A549 (cell line): ENCODE measurements around the gene PTPRN2. TPM values are rescaled to one million over a fixed set of nuclear protein-coding genes. Genes with fewer than 3 reads are reported as not detected.

Experiments used
- ATAC-seq, 2 experiments: fragments of 200-7000 bp in 1 of 2; fragments of >200 bp in 1 of 2; cut with Nextera tagmentation in 1 of 2; cut with Tn5 transposase in 1 of 2; 3 replicates each; pipeline versions ENCODE4 v1.8.0 to v1.9.1; 2018 to 2020; ENCODE audit warnings: mild to moderate bottlenecking in 1 of 2, moderate library complexity in 1 of 2
- CTCF ChIA-PET: fragments of 300-600 bp; sonication (Branson Sonifier 250); formaldehyde crosslinking; extraction: SDS; loops from one replicate; lab custom pipeline; 2021; ENCODE audit warnings: antibody characterized with exemption, inconsistent platforms; lab: Yijun Ruan, JAX
- POLR2A ChIA-PET: fragments of 350-600 bp; formaldehyde crosslinking; extraction: SDS; loops from one replicate; lab custom pipeline; 2021; ENCODE audit warnings: antibody characterized with exemption, inconsistent platforms; lab: Yijun Ruan, JAX
- DNase-seq, 2 experiments: peaks; one replicate each; pipeline versions ENCODE4 v3.0.0 to v3.0.0-alpha.2; 2011 to 2016; ENCODE audit warnings: low read depth in 1 of 2, low spot score in 1 of 2
- FAIRE-seq: peaks from 2 replicates; lab custom pipeline; 2011; peaks lifted over from hg19 to GRCh38; lab: Jason Lieb, UNC
- H3K27ac ChIP-seq, 2 experiments: fragments of >200 bp; sonication (Bioruptor Twin); formaldehyde crosslinking; 3 replicates each; pipeline ENCODE4 v1.5.1; 2016 to 2017
- H3K4me1 ChIP-seq: fragments of >200 bp; sonication (Bioruptor Twin); formaldehyde crosslinking; 3 replicates; pipeline ENCODE4 v1.6.1; 2016
- H3K4me2 ChIP-seq: fragments of >200 bp; sonication (Bioruptor Twin); formaldehyde crosslinking; 3 replicates; pipeline ENCODE4 v1.6.1; 2016
- H3K4me3 ChIP-seq: fragments of >200 bp; sonication (Bioruptor Twin); formaldehyde crosslinking; 3 replicates; pipeline ENCODE4 v1.5.1; 2016
- H3K9me3 ChIP-seq: fragments of >200 bp; sonication (Bioruptor Twin); formaldehyde crosslinking; 3 replicates; pipeline ENCODE4 v1.6.1; 2016
- BHLHE40 ChIP-seq: IDR thresholded peaks from 2 replicates; pipeline ENCODE4 v1.6.1; 2012; ENCODE audit warnings: low read depth, low read length, inconsistent platforms
- CBX8 ChIP-seq: fragments of 200-600 bp; sonication (generic); IDR thresholded peaks from 2 replicates; pipeline ENCODE4 v1.6.1; 2016
- CHD2 ChIP-seq: fragments of 150-350 bp; IDR thresholded peaks from 2 replicates; pipeline ENCODE4 v1.6.1; 2014; ENCODE audit warnings: low read length; ENCODE audit not compliant: partially characterized antibody
- E2F6 ChIP-seq: IDR thresholded peaks from 2 replicates; pipeline ENCODE4 v1.6.1; 2012; ENCODE audit warnings: low read depth, borderline replicate concordance
- EHMT2 ChIP-seq: fragments of 200-600 bp; sonication (generic); IDR thresholded peaks from 2 replicates; pipeline ENCODE4 v1.6.1; 2016; ENCODE audit warnings: antibody characterized with exemption, low read depth, mild to moderate bottlenecking, moderate library complexity
- ELK1 ChIP-seq: fragments of 150-350 bp; IDR thresholded peaks from 2 replicates; pipeline ENCODE4 v1.6.1; 2014; ENCODE audit warnings: low read depth, mild to moderate bottlenecking, low read length
- ESRRA ChIP-seq: fragments of 150-350 bp; IDR thresholded peaks from 2 replicates; pipeline ENCODE4 v1.6.1; 2014; ENCODE audit warnings: mild to moderate bottlenecking, low read length, borderline replicate concordance
- FOSB ChIP-seq: fragments of 250-450 bp; sonication (Bioruptor Pico); IDR thresholded peaks from 2 replicates; pipeline ENCODE4 v1.5.0; 2020; ENCODE audit warnings: mild to moderate bottlenecking, moderate library complexity
- FOSL2 ChIP-seq, 2 experiments: fragments of 450-650 bp in 1 of 2; fragments of >200 bp in 1 of 2; sonication (Bioruptor Twin) in 1 of 2; formaldehyde crosslinking; IDR thresholded peaks; 2 replicates each; pipeline versions ENCODE4 v1.5.0 to v1.6.1; 2016 to 2020; ENCODE audit warnings: mild to moderate bottlenecking in 1 of 2, moderate library complexity in 1 of 2
- HDAC2 ChIP-seq: fragments of 200-600 bp; sonication (generic); IDR thresholded peaks from 2 replicates; pipeline ENCODE4 v1.6.1; 2016
- HES2 ChIP-seq: fragments of >200 bp; sonication (Bioruptor Twin); formaldehyde crosslinking; IDR thresholded peaks from 2 replicates; pipeline ENCODE4 v1.6.1; 2016
- HEYL ChIP-seq: fragments of 250-450 bp; sonication (Bioruptor Pico); IDR thresholded peaks from 2 replicates; pipeline ENCODE4 v1.8.0; 2021; ENCODE audit warnings: mild to moderate bottlenecking, moderate library complexity
- HMGXB4 ChIP-seq: fragments of 250-450 bp; sonication (Bioruptor Pico); IDR thresholded peaks from 2 replicates; pipeline ENCODE4 v1.5.0; 2021; ENCODE audit warnings: mild to moderate bottlenecking, moderate library complexity, borderline replicate concordance
- HOXA7 ChIP-seq: fragments of 250-450 bp; sonication (Bioruptor Pico); IDR thresholded peaks from 2 replicates; pipeline ENCODE4 v1.5.0; 2020; ENCODE audit warnings: mild to moderate bottlenecking, moderate library complexity
- HOXB5 ChIP-seq: fragments of 250-450 bp; sonication (Bioruptor Pico); IDR thresholded peaks from 2 replicates; pipeline ENCODE4 v1.5.0; 2020; ENCODE audit warnings: mild to moderate bottlenecking, moderate library complexity
- KDM5A ChIP-seq: fragments of 200-600 bp; sonication (generic); IDR thresholded peaks from 2 replicates; pipeline ENCODE4 v1.6.1; 2016; ENCODE audit warnings: antibody characterized with exemption, mild to moderate bottlenecking
- MAFK ChIP-seq: fragments of 450-650 bp; IDR thresholded peaks from 2 replicates; pipeline ENCODE4 v1.6.1; 2014; ENCODE audit not compliant: partially characterized antibody
- NFE2L2 ChIP-seq: fragments of 150-350 bp; conservative IDR thresholded peaks from 2 replicates; pipeline ENCODE4 v1.6.1; 2014; ENCODE audit warnings: low read length
- NR3C1 ChIP-seq: fragments of >200 bp; sonication (Bioruptor Twin); formaldehyde crosslinking; IDR thresholded peaks from 3 replicates; pipeline ENCODE4 v1.6.1; 2017
- PBX3 ChIP-seq: IDR thresholded peaks from 2 replicates; pipeline ENCODE4 v1.6.1; 2012
- POLR2AphosphoS2 ChIP-seq: conservative IDR thresholded peaks from 2 replicates; pipeline ENCODE4 v1.6.1; 2012; ENCODE audit warnings: low read length, improper control_type of control experiment, inconsistent platforms
- RCOR1 ChIP-seq: fragments of 150-350 bp; IDR thresholded peaks from 2 replicates; pipeline ENCODE4 v1.6.1; 2014; ENCODE audit warnings: antibody characterized with exemption, low read length, low read depth
- RFX5 ChIP-seq: fragments of 450-650 bp; IDR thresholded peaks from 2 replicates; pipeline ENCODE4 v1.7.1; 2014; ENCODE audit warnings: antibody characterized with exemption, mild to moderate bottlenecking, moderate library complexity
- SMC3 ChIP-seq: fragments of >200 bp; sonication (Bioruptor Twin); formaldehyde crosslinking; IDR thresholded peaks from 3 replicates; pipeline ENCODE4 v1.6.1; 2018; ENCODE audit warnings: inconsistent platforms
- SREBF2 ChIP-seq: fragments of 450-650 bp; IDR thresholded peaks from 2 replicates; pipeline ENCODE4 v1.6.1; 2014; ENCODE audit warnings: mild to moderate bottlenecking, moderate library complexity
- TFCP2L1 ChIP-seq: fragments of 250-450 bp; sonication (Bioruptor Pico); IDR thresholded peaks from 2 replicates; pipeline ENCODE4 v1.5.0; 2021; ENCODE audit warnings: mild to moderate bottlenecking
- TP53 ChIP-seq: fragments of 250-450 bp; sonication (Bioruptor Pico); IDR thresholded peaks from 2 replicates; pipeline ENCODE4 v1.5.0; 2021; ENCODE audit warnings: mild to moderate bottlenecking, moderate library complexity
- ZFP36 ChIP-seq: fragments of 450-650 bp; IDR thresholded peaks from 2 replicates; pipeline ENCODE4 v1.6.1; 2014; ENCODE audit warnings: borderline replicate concordance; ENCODE audit not compliant: partially characterized antibody
- ZNF302 ChIP-seq: fragments of 250-450 bp; sonication (Bioruptor Pico); IDR thresholded peaks from 2 replicates; pipeline ENCODE4 v1.9.0; 2021; ENCODE audit warnings: inconsistent platforms, mild to moderate bottlenecking, moderate library complexity
- WGBS: methylation state at CpG from one replicate; pipeline ENCODE4 v1.1.6; 2017; ENCODE audit errors: missing lambda C conversion rate; 5-methylcytosine and 5-hydroxymethylcytosine counted together
- polyA plus RNA-seq, 4 experiments: library from polyadenylated mRNA; depleted of rRNA in 3 of 4; stranded (reverse); fragments of >200 nt; fragmentation: RNase III in 1 of 4; extraction: RNeasy Plus Mini Kit Qiagen cat#74134 plus additional on column Dnase treatment in 1 of 4; gene quantifications; 2 replicates in 3 of 4; 3 replicates in 1 of 4; pipeline ENCODE4 v1.2.3, GENCODE V29; 2011 to 2017

The PTPRN2 gene
- polyA plus RNA-seq, 2 of the 4 experiments (the other 2 are of a cell fraction), result 0.41 to 1.2 TPM

GRCh38 chr7:158453663-158454062 is 134.0 kb downstream of the PTPRN2 start:
- no peak overlapping the region for H3K4me3 ChIP-seq
- DNase-seq (peak in 1 of 2 experiments; percentile 25), ATAC-seq (no peak), FAIRE-seq (no peak)
- TF ChIP-seq SREBF2 (no peak), EHMT2 (no peak), TFCP2L1 (no peak), TP53 (CRISPR knock-in tag) (no peak), FOSL2 (IDR thresholded peaks at IDR 0.05) (no peak), FOSL2 (CRISPR knock-in tag; IDR thresholded peaks at IDR 0.05) (no peak), HOXA7 (CRISPR knock-in tag) (no peak), KDM5A (no peak), MAFK (no peak), E2F6 (no peak), NFE2L2 (no peak), CBX8 (no peak), PBX3 (no peak), HEYL (CRISPR knock-in tag) (no peak), NR3C1 (no peak), FOSB (CRISPR knock-in tag) (no peak), CHD2 (no peak), RCOR1 (no peak), ELK1 (no peak), ZNF302 (CRISPR knock-in tag) (no peak), BHLHE40 (no peak)
- H3K9me3 ChIP-seq, result no peaks in the 10 kb centered on the region
- CTCF ChIA-PET, result no interaction called here
- H3K4me1 ChIP-seq, result no peaks in the 10 kb centered on the region
- no peak overlapping the region for H3K27ac ChIP-seq
- no peak overlapping the region for H3K4me2 ChIP-seq
- POLR2A ChIA-PET, result no interaction called here
- WGBS, result 11% methylated on average over 9 of the region's 9 CpGs

- ChIA-PET POLR2A (no interaction called here), CTCF (no interaction called here)
- TF ChIP-seq POLR2AphosphoS2 (no peak), SMC3 (no peak), HES2 (no peak), HMGXB4 (CRISPR knock-in tag) (no peak), RFX5 (no peak), ELK1 (no peak), HOXB5 (no peak), HOXA7 (CRISPR knock-in tag) (no peak), HDAC2 (no peak), ZFP36 (no peak), ESRRA (no peak), SREBF2 (no peak)
- WGBS, result 48% methylated on average over 10 of the region's 11 CpGs
- ATAC-seq (no peak), DNase-seq (no peak), FAIRE-seq (no peak)
- no peak overlapping the region for H3K4me3 ChIP-seq
- H3K4me1 ChIP-seq, result no peaks in the 10 kb centered on the region
- no peaks in the 10 kb centered on the region for H3K9me3 ChIP-seq
- H3K27ac ChIP-seq, result no peak overlapping the region
- no peak overlapping the region for H3K4me2 ChIP-seq
These were observed 135.3 kb downstream of the PTPRN2 start for GRCh38 chr7:158452331-158452730.
